ENCODE data around the gene PRTFDC1.
"Not testable (repeated sequence)": the region's sequence is repeated elsewhere in the genome, so short reads cannot be mapped to it uniquely, and the experiment has no call there.

PRTFDC1 gene

DNA sequence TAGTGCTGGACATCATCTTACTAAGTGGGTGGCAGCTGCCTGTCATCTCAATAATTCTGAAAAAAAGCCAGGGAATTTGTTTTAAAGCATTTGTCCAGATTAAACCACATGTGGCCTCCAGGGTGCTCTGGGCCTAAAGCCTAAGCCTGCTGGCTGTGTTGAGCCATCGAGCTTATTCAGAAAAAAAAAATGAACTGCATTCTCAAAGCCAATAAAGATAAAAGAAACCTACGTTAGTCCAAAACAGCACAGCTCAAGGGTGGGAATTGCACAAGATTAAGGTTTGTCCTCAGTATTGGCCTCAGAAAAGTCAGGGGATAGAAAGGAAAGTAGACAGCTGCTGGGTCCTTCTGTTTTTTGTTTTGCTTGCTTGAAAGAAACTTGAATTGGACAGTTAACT, 22.6 kb upstream of the PRTFDC1 start:
- TF ChIP-seq, protein P1, sequence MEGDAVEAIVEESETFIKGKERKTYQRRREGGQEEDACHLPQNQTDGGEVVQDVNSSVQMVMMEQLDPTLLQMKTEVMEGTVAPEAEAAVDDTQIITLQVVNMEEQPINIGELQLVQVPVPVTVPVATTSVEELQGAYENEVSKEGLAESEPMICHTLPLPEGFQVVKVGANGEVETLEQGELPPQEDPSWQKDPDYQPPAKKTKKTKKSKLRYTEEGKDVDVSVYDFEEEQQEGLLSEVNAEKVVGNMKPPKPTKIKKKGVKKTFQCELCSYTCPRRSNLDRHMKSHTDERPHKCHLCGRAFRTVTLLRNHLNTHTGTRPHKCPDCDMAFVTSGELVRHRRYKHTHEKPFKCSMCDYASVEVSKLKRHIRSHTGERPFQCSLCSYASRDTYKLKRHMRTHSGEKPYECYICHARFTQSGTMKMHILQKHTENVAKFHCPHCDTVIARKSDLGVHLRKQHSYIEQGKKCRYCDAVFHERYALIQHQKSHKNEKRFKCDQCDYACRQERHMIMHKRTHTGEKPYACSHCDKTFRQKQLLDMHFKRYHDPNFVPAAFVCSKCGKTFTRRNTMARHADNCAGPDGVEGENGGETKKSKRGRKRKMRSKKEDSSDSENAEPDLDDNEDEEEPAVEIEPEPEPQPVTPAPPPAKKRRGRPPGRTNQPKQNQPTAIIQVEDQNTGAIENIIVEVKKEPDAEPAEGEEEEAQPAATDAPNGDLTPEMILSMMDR (conservative IDR thresholded peaks at IDR 0.05): no peak
- H3K27ac ChIP-seq: no peak overlapping the region

DNA sequence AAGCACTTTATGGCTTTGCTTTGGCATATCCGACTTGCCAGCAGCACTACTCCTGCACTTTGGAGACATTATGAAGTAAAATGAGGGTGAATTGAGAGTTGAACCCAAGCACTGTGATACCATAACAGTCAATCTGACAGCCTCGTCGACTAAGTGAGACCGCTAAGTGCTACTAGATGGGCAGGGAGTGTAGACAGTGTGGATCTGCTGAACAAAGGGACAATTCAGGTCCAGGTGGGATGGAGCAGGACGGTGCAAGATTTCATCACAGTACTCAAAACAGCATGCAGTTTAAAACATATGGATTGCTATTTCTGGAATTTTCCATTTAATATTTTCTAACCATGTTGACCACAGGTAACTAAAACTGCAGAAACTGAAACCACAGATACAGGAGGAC, 20.8 kb upstream of the PRTFDC1 start:
- TF ChIP-seq, protein P1 (conservative IDR thresholded peaks at IDR 0.05): no peak
- no peak overlapping the region for H3K27ac ChIP-seq

DNA sequence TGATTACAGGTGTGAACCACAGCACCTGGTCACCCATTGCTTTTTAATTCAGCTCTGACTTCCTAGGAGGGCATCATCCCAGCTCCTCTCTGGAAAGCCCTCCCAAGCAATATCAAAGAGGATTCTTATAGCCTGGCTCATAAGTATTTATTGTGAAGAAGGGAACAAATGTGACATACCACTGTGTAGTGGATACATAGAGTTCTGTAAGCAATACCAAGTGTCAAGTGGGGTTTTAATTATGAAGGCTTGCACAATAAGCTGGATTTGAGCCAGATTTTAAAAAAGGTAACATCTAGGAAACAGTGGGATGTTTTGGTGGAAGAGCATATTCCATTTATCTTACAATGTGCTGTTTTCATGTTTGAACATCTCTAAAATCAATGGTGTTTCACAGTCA, 19.0 kb upstream of the PRTFDC1 start:
- H3K27ac ChIP-seq: no peak overlapping the region

DNA sequence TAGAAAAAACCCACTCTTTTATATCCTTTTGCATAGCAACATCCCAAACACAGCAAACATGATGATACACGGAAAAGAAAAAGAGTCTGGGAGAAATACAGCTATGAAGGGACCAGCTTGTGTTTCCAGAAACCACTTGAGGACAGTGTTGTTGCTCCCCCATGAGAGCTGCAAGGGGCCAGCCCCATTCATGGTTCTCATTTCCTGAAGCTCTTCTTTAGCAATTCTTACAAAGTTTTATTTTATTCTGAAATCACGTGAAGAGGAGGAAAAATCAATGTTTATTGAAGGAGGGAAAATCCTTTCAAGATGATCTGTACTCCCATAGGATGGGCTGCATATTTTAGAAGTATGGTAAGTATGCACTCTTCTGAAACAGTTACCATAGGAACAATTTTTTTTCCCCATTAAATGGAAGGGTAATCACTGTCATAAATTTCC, 17.5 kb upstream of the PRTFDC1 start:
- no peak overlapping the region for H3K27ac ChIP-seq
- TF ChIP-seq, protein P1 (conservative IDR thresholded peaks at IDR 0.05): no peak

More for the DNA sequence above, 19.0 kb upstream of the PRTFDC1 start:
- TF ChIP-seq, protein P1 (conservative IDR thresholded peaks at IDR 0.05): no peak

DNA sequence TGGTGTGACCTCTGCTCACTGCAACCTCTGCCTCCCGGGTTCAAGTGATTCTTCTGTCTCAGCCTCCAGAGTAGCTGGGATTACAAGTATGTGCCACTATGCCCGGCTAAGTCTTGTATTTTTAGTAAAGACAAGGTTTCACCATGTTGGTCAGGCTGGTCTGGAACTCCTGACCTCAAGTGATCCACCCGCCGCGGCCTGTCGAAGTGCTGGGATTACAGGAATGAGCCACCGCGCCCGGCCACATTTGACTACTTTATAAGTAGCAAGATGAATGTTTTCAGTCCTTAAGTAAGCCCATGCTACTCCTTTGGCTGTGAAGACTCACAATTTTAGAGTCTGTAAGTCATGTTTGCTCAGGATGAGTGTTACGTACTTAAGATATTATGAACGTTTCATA, 16.5 kb upstream of the PRTFDC1 start:
- not testable (repeated sequence) for H3K27ac ChIP-seq

DNA sequence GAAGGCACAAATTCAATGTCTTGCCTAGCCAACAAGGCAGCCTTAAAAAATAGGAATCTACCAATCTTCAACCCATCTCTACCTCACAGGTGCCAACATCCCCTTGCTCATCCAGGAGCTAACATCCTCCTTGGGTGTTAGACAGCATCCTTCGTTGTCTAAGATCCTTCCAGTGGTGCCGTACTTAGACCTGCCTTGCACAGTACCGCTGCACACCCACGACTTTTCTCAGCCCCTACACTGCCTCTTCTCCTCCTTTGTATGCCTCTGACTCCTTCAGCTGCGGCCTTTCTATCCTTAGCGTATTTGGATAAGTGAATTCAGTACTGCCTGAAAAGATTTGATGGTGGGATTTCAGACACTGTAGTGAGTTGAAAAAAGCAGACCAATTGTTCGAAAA, 15.9 kb upstream of the PRTFDC1 start:
- no peak overlapping the region for H3K27ac ChIP-seq
- TF ChIP-seq, protein P1 (conservative IDR thresholded peaks at IDR 0.05): no peak

DNA sequence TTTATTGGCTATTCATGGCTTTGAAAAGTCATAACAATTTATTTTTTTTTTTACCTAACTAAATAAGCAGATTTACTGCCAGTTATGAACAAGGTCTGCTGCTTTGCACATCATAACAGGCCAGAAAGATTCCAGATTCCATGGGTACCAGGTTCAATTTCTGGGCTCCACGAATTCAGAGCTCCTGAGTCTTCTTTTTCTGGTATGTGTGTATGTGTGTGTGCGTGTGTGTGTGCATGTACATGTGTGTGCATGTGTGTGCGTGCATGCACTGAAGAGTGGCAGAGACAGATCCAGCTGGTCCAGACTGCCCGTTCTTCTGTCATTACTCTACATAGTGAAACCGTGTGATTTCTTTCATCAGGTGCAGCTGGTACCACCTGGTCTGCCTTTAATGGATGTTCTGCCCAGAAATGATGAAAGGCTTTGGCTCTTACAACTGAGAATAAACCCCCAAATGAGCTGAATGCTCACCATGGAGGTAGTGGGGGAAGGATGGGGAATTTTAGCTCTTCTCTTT, 14.6 kb upstream of the PRTFDC1 start:
- TF ChIP-seq, protein P1 (conservative IDR thresholded peaks at IDR 0.05): no peak
- no peak overlapping the region for H3K27ac ChIP-seq

DNA sequence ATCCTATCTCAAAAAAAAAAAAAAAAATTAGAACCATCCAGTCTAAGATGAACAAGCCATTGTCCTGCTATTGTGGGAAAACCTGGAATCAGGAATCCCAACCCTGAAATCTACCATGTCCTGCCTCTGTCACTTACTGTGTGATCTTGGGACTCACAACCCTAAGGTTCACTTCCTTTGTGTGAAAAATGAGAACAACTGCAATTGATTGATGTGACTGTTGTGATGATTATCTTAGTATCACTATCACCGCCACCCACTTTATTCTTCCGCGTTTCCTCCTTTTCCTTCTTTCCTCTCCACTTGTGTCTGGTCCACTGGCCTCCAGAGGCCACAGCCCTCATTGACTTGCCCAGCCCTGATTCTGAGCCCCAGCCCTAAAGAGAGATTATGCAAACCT, 12.6 kb upstream of the PRTFDC1 start:
- H3K27ac ChIP-seq: no peak overlapping the region
- TF ChIP-seq, protein P1 (conservative IDR thresholded peaks at IDR 0.05): no peak
